AG20443 (cell line): Measurements from ENCODE around the gene RASAL2.
A peak's percentile ranks its signal among the peaks of the same experiment; 100 is the strongest.

Source experiments
- DNase-seq: peaks from one replicate; pipeline ENCODE4 v3.0.0; 2012; ENCODE audit warnings: low spot score, mixed read lengths

RASAL2 gene

GRCh38 chr1:178458203-178458602 lies 364.3 kb downstream of the RASAL2 start:
- DNase-seq = no peak

GRCh38 chr1:178461104-178461503 lies 367.2 kb downstream of the RASAL2 start:
- DNase-seq = no peak

- DNase-seq = no peak
Measured at GRCh38 chr1:178461701-178462100, 367.8 kb downstream of the RASAL2 start.

GRCh38 chr1:178464141-178464540 lies 370.2 kb downstream of the RASAL2 start:
- no peak for DNase-seq

- no peak for DNase-seq
Measured at GRCh38 chr1:178464566-178464965, 370.7 kb downstream of the RASAL2 start.

GRCh38 chr1:178465011-178465410 lies 371.1 kb downstream of the RASAL2 start:
- peak; percentile 11 for DNase-seq

- DNase-seq = no peak
Measured at GRCh38 chr1:178467837-178468236, 373.9 kb downstream of the RASAL2 start.

GRCh38 chr1:178470411-178470960 lies 376.6 kb downstream of the RASAL2 start:
- no peak for DNase-seq

- DNase-seq = no peak
Measured at GRCh38 chr1:178472531-178472930, 378.6 kb downstream of the RASAL2 start.

- DNase-seq = no peak
Measured at GRCh38 chr1:178477373-178477772, 383.5 kb downstream of the RASAL2 start.

- no peak for DNase-seq
Measured at GRCh38 chr1:178477841-178478240, 383.9 kb downstream of the RASAL2 start.

- DNase-seq = no peak
Measured at GRCh38 chr1:178483251-178483957, 389.5 kb downstream of the RASAL2 start.

- DNase-seq = peak; percentile 9
Measured at GRCh38 chr1:178484698-178485225, 390.9 kb downstream of the RASAL2 start.

- peak; percentile 6 for DNase-seq
Measured at GRCh38 chr1:178485541-178485981, 391.7 kb downstream of the RASAL2 start.

GRCh38 chr1:178486100-178487069 lies 392.5 kb downstream of the RASAL2 start:
- DNase-seq = peak; percentile 60

- peak; percentile 30 for DNase-seq
Measured at GRCh38 chr1:178487070-178487615, 393.2 kb downstream of the RASAL2 start.

GRCh38 chr1:178488393-178488792 lies 394.5 kb downstream of the RASAL2 start:
- DNase-seq = peak; percentile 7

- DNase-seq = no peak
Measured at GRCh38 chr1:178489399-178489798, 395.5 kb downstream of the RASAL2 start.

- DNase-seq = no peak
Measured at GRCh38 chr1:178490136-178490535, 396.2 kb downstream of the RASAL2 start.

GRCh38 chr1:178490967-178491366 lies 397.1 kb downstream of the RASAL2 start:
- DNase-seq = peak; percentile 8

GRCh38 chr1:178491721-178492120 lies 397.8 kb downstream of the RASAL2 start:
- DNase-seq = no peak

- no peak for DNase-seq
Measured at GRCh38 chr1:178492341-178492740, 398.4 kb downstream of the RASAL2 start.
